SH-SY5Y (cell line): ENCODE data around the gene FKBP5.

ENCODE experiments used
- GATA2 ChIP-seq: IDR thresholded peaks from 2 replicates; pipeline ENCODE4 v1.6.1; 2011; ENCODE audit warnings: mild to moderate bottlenecking, low read depth, low read length
- GATA3 ChIP-seq: IDR thresholded peaks from 2 replicates; pipeline ENCODE4 v1.6.1; 2011; ENCODE audit warnings: low read depth, mild to moderate bottlenecking, low read length, moderate library complexity

- TF ChIP-seq GATA3: no peak
- TF ChIP-seq GATA2: no peak
Observed at GRCh38 chr6:35607517-35608233, 81.0 kb downstream of the FKBP5 start.
